ENCODE data around the gene GNRH2. TPM values are rescaled to one million over a fixed set of nuclear protein-coding genes. Genes with fewer than 3 reads are reported as not detected.

Gene GNRH2
- total RNA-seq, 4 donors from 2014 or later = 0.54 TPM; not detected in 3

- Histone ChIP-seq H3K4me1 (no peaks in the 10 kb centered on the region), H3K36me3 (peaks cover 0 to 99% of the 10 kb centered on the region in 2 donors), H3K4me3 (no peak overlapping the region), H3K9me3 (no peaks in the 10 kb centered on the region), H3K27ac (no peak overlapping the region), H3K27me3 (no peaks in the 10 kb centered on the region)
- WGBS, 2 donors (ENCODE audit: low coverage in 1 of 2) = 72 to 73% methylated on average over 4 to 6 of the region's 8 CpGs
- TF ChIP-seq POLR2A (IDR thresholded peaks at IDR 0.05) (no peak), EP300 (IDR thresholded peaks at IDR 0.05) (no peak), CTCF (IDR thresholded peaks at IDR 0.05) (no peak), POLR2AphosphoS5 (IDR thresholded peaks at IDR 0.05) (no peak)
- ATAC-seq = no peak
Measured at GRCh38 chr20:3032624-3033023, 10.8 kb upstream of the GNRH2 start.

- TF ChIP-seq POLR2A (IDR thresholded peaks at IDR 0.05) = no peak
- no peak for TF ChIP-seq EP300 (IDR thresholded peaks at IDR 0.05)
- TF ChIP-seq POLR2AphosphoS5 (IDR thresholded peaks at IDR 0.05) = no peak
- TF ChIP-seq CTCF (IDR thresholded peaks at IDR 0.05) = no peak
- WGBS, 2 donors (ENCODE audit: low coverage in 1 of 2) = 69% methylated on average over 3 of the region's 3 CpGs; no CpG with 5 or more reads in 1 of the 2 donors
Measured at GRCh38 chr20:3037654-3038053, 5.8 kb upstream of the GNRH2 start.

GRCh38 chr20:3038454-3038853 is 5.0 kb upstream of the GNRH2 start:
- H3K4me3 ChIP-seq = no peak overlapping the region
- no peak overlapping the region for H3K27ac ChIP-seq
- peaks cover 0 to 20% (median 5%) of the 10 kb centered on the region in 3 donors for H3K4me1 ChIP-seq
- H3K36me3 ChIP-seq = peaks cover 0 to 75% of the 10 kb centered on the region in 2 donors
- no peak for TF ChIP-seq EP300 (IDR thresholded peaks at IDR 0.05)
- no peak for TF ChIP-seq POLR2A (IDR thresholded peaks at IDR 0.05)
- TF ChIP-seq CTCF (IDR thresholded peaks at IDR 0.05) = no peak
- no peak for TF ChIP-seq POLR2AphosphoS5 (IDR thresholded peaks at IDR 0.05)
- H3K27me3 ChIP-seq = no peaks in the 10 kb centered on the region
- no peaks in the 10 kb centered on the region for H3K9me3 ChIP-seq
- WGBS, 2 donors (ENCODE audit: low coverage in 1 of 2) = 81 to 95% methylated on average over 5 of the region's 5 CpGs
- no peak for ATAC-seq

More at GRCh38 chr20:3037654-3038053, 5.8 kb upstream of the GNRH2 start:
- Histone ChIP-seq H3K27me3 (no peaks in the 10 kb centered on the region), H3K4me1 (peaks cover 0 to 14% (median 5%) of the 10 kb centered on the region in 3 donors), H3K4me3 (no peak overlapping the region), H3K9me3 (no peaks in the 10 kb centered on the region), H3K36me3 (peaks cover 0 to 83% of the 10 kb centered on the region in 2 donors), H3K27ac (no peak overlapping the region)
- ATAC-seq = no peak

- ATAC-seq = no peak
- H3K4me3 ChIP-seq = no peak overlapping the region
- TF ChIP-seq EP300 (IDR thresholded peaks at IDR 0.05) (no peak), POLR2A (IDR thresholded peaks at IDR 0.05) (no peak), CTCF (IDR thresholded peaks at IDR 0.05) (no peak), POLR2AphosphoS5 (IDR thresholded peaks at IDR 0.05) (no peak)
- no peaks in the 10 kb centered on the region for H3K9me3 ChIP-seq
- no peaks in the 10 kb centered on the region for H3K27me3 ChIP-seq
- peaks cover 0 to 21% (median 5%) of the 10 kb centered on the region in 3 donors for H3K4me1 ChIP-seq
- H3K36me3 ChIP-seq = peaks cover 0 to 66% of the 10 kb centered on the region in 2 donors
- no peak overlapping the region for H3K27ac ChIP-seq
- WGBS, 2 donors (ENCODE audit: low coverage in 1 of 2) = 80 to 83% methylated on average over 1 of the region's 4 CpGs
Measured at GRCh38 chr20:3039426-3039825, 4.0 kb upstream of the GNRH2 start.

GRCh38 chr20:3040086-3040485 is 3.3 kb upstream of the GNRH2 start:
- H3K27me3 ChIP-seq = no peaks in the 10 kb centered on the region
- no peak overlapping the region for H3K4me3 ChIP-seq
- H3K4me1 ChIP-seq = peaks cover 0 to 28% (median 8%) of the 10 kb centered on the region in 3 donors
- TF ChIP-seq POLR2AphosphoS5 (IDR thresholded peaks at IDR 0.05) (no peak), POLR2A (IDR thresholded peaks at IDR 0.05) (no peak), CTCF (IDR thresholded peaks at IDR 0.05) (no peak), EP300 (IDR thresholded peaks at IDR 0.05) (no peak)
- H3K9me3 ChIP-seq = no peaks in the 10 kb centered on the region
- peaks cover 0 to 60% of the 10 kb centered on the region in 2 donors for H3K36me3 ChIP-seq
- WGBS, 2 donors (ENCODE audit: low coverage in 1 of 2) = 93 to 100% methylated on average over 3 to 4 of the region's 8 CpGs
- no peak for ATAC-seq
- H3K27ac ChIP-seq = no peak overlapping the region

All from gastroesophageal sphincter (tissue), 4 donors.